ENCODE results near the gene KCNA10.

KCNA10 gene

DNA sequence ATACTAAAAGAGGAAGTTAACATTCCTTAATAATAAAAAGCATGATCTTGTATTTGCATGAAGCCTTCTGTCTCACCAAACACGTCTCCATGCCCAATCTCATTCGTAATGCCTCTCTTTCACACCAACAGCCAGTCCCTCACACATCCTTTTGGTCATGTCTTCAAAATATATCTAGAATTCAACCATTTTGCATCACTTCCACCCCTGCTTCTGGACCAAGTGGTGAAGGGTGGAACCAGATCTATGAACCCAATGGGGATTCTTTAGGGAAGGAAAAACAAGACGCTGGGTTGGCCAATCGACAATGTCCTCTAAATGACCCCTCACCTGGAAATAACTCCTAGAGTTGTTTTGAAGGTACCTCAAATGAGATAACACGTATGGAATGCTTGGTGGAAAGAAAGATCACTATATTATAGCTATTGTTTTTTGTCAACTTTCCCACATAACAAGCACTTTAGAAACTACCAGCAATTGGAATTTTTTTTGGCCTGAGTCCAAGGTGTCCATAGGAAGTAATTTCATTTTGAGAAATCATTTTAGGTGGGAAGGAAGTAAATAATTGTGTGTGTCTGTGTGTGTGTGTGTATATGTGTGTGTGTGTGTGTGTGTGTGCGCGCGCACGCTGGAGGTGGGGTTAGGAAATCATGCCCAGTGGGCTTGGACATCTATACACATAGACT, at the start of gene KCNA10:
TSS of gene KCNA10 (minus strand) at position 51 of the 686 bp plus-strand sequence. CDS start 388 bp downstream, outside the sequence.
- H3K27me3 ChIP-seq (ENCODE audit: control insufficient read depth, insufficient read depth, low read length) = peaks cover 2% of the 10 kb centered on the region
- H3K9me3 ChIP-seq (ENCODE audit: control insufficient read depth, insufficient read depth, low read length) = no peaks in the 10 kb centered on the region
- H3K4me1 ChIP-seq (ENCODE audit: control insufficient read depth, insufficient read depth, low read length) = peaks cover 7% of the 10 kb centered on the region
- H3K9ac ChIP-seq (ENCODE audit: low read depth, low read length) = no peak within 1 kb of the TSS
- H3K36me3 ChIP-seq (ENCODE audit: control insufficient read depth, insufficient read depth, low read length) = no peaks in the 10 kb centered on the region
- no peak within 1 kb of the TSS for H3K4me3 ChIP-seq (ENCODE audit: low read depth, low read length)

DNA sequence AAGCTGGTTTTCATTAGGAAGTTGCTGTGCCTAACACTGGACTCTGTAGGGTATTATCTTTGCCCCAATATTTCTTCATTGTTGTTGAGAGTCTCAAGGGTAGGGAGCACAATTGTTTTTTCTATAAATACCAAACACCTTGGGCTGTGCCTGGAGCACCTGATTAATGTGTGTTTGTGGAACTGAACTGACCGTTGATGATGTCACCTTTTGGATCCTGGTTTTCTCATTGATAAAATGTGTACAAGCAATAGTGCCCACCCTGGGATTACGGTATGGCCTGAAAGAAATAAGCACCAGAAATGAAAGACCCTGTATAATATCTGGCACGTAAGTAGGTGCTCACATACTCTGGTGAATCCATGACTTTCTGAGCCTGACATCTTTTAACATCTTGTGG, 47.9 kb upstream of the KCNA10 start:
- Histone ChIP-seq H3K4me3 (ENCODE audit: low read depth, low read length) (no peak overlapping the region), H3K9me3 (ENCODE audit: control insufficient read depth, insufficient read depth, low read length) (no peaks in the 10 kb centered on the region), H3K36me3 (ENCODE audit: control insufficient read depth, insufficient read depth, low read length) (no peaks in the 10 kb centered on the region), H3K4me1 (ENCODE audit: control insufficient read depth, insufficient read depth, low read length) (peaks cover 3% of the 10 kb centered on the region), H3K27me3 (ENCODE audit: control insufficient read depth, insufficient read depth, low read length) (peaks cover 6% of the 10 kb centered on the region), H3K9ac (ENCODE audit: low read depth, low read length) (no peak overlapping the region)

DNA sequence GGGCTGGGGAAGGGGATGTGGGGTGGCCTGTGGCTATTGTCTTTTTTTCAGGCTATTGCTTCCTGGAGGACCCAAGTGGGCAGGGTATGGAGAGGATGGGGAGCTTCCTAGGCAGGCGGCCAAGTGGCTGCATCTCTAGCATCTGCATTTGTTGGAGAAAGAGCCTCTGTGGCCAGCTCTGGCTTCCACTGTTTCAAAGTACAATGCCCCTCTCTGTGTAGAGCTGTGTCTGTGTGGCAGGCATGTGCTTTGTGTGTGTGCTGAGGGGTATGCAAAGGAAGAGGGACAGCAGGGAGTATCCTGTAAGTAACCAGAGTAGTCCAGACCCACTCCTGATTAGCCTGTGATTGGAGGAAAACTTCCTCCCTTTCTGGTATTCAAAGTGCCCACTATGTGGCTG, 46.6 kb upstream of the KCNA10 start:
- Histone ChIP-seq H3K27me3 (ENCODE audit: control insufficient read depth, insufficient read depth, low read length) (peaks cover 3% of the 10 kb centered on the region), H3K4me3 (ENCODE audit: low read depth, low read length) (no peak overlapping the region), H3K9me3 (ENCODE audit: control insufficient read depth, insufficient read depth, low read length) (no peaks in the 10 kb centered on the region), H3K4me1 (ENCODE audit: control insufficient read depth, insufficient read depth, low read length) (peaks cover 3% of the 10 kb centered on the region), H3K9ac (ENCODE audit: low read depth, low read length) (no peak overlapping the region), H3K36me3 (ENCODE audit: control insufficient read depth, insufficient read depth, low read length) (no peaks in the 10 kb centered on the region)

DNA sequence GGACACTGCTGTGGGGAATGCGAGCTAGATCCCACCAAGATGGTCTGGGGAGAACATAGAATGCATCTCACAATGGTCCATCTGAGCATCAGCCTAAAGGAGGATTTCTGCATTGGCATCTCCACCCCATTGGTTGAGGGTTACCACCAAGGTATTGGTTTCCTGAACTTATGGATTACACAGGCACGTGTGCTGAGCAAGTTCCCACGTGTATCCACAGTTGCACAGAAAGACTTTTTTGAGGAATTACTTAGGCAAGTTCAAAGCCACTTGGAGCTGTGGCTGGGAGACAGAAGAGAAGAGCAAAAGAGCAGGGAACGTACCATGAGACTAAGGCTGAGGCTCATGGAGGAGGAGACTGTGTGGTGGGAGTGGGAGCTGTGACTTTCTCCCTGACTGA, 44.1 kb upstream of the KCNA10 start:
- H3K9ac ChIP-seq (ENCODE audit: low read depth, low read length) = no peak overlapping the region
- H3K27me3 ChIP-seq (ENCODE audit: control insufficient read depth, insufficient read depth, low read length) = peaks cover 14% of the 10 kb centered on the region
- H3K9me3 ChIP-seq (ENCODE audit: control insufficient read depth, insufficient read depth, low read length) = no peaks in the 10 kb centered on the region
- H3K36me3 ChIP-seq (ENCODE audit: control insufficient read depth, insufficient read depth, low read length) = no peaks in the 10 kb centered on the region
- no peak overlapping the region for H3K4me3 ChIP-seq (ENCODE audit: low read depth, low read length)
- H3K4me1 ChIP-seq (ENCODE audit: control insufficient read depth, insufficient read depth, low read length) = no peaks in the 10 kb centered on the region

DNA sequence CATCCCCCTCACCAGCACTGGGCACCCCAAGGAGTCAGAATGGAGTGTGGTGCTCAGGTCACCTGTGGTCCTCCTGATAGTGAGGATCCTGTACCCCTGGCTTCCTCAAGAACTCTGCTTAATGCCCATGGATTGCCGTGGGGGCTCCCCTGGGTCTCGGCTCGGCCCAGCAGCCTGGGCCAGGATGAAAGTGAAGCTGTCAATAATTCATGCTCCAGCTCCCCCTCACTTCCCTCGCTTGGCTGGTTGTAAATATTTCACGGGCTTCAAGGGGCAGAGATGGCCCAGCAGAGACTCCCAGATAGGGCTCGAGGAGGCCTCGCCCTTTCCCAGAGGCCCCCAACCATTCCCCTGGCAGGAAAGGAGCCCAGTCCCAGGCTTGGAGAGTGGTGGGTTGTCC, 42.6 kb upstream of the KCNA10 start:
- Histone ChIP-seq H3K4me1 (ENCODE audit: control insufficient read depth, insufficient read depth, low read length) (no peaks in the 10 kb centered on the region), H3K9ac (ENCODE audit: low read depth, low read length) (no peak overlapping the region), H3K9me3 (ENCODE audit: control insufficient read depth, insufficient read depth, low read length) (no peaks in the 10 kb centered on the region), H3K36me3 (ENCODE audit: control insufficient read depth, insufficient read depth, low read length) (no peaks in the 10 kb centered on the region), H3K4me3 (ENCODE audit: low read depth, low read length) (no peak overlapping the region), H3K27me3 (ENCODE audit: control insufficient read depth, insufficient read depth, low read length) (peaks cover 29% of the 10 kb centered on the region)

DNA sequence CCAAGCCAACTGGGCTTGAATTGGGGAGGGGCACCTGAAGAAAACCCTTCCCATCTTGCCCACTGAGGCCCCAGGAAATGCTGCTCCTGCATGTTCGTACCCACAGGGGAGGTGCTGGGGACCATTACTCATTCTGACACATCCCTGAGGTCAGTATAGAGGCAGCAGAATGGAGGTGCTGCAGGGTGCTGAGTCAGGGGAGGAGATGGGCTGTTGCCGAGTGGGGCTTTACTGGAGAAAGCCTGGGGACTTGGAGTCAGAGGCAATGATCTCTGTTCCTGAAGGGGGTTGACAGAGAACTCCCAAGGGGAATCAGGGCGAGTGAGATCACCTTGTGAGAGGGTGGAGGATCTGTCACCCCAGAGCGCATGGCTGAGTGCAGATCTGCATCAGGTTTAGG, 40.2 kb upstream of the KCNA10 start:
- no peak overlapping the region for H3K9ac ChIP-seq (ENCODE audit: low read depth, low read length)
- H3K4me3 ChIP-seq (ENCODE audit: low read depth, low read length) = no peak overlapping the region
- peaks cover 2% of the 10 kb centered on the region for H3K4me1 ChIP-seq (ENCODE audit: control insufficient read depth, insufficient read depth, low read length)
- no peaks in the 10 kb centered on the region for H3K9me3 ChIP-seq (ENCODE audit: control insufficient read depth, insufficient read depth, low read length)
- H3K27me3 ChIP-seq (ENCODE audit: control insufficient read depth, insufficient read depth, low read length) = peaks cover 49% of the 10 kb centered on the region
- H3K36me3 ChIP-seq (ENCODE audit: control insufficient read depth, insufficient read depth, low read length) = no peaks in the 10 kb centered on the region

DNA sequence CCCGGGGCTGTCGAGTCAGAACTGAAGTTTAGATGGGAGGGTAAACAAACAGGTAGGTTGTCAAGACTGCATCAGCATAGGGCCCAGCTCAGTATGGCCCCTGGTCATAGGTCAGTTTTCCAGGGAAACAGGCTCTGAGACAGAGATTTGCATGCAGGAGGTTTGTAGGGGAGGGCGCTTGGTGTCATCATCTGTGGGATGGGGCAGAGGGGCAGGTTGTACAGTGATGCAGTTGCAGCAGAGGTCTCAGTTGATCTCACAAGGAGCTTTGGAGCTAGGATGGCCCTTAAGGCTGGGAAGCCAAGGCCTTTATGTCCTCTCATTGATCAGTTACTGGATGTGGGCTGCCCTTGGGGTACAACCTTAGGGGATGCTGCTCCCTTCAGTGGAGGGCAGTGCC, 38.5 kb upstream of the KCNA10 start:
- Histone ChIP-seq H3K27me3 (ENCODE audit: control insufficient read depth, insufficient read depth, low read length) (peaks cover 60% of the 10 kb centered on the region), H3K36me3 (ENCODE audit: control insufficient read depth, insufficient read depth, low read length) (no peaks in the 10 kb centered on the region), H3K9ac (ENCODE audit: low read depth, low read length) (no peak overlapping the region), H3K4me1 (ENCODE audit: control insufficient read depth, insufficient read depth, low read length) (peaks cover 2% of the 10 kb centered on the region), H3K9me3 (ENCODE audit: control insufficient read depth, insufficient read depth, low read length) (no peaks in the 10 kb centered on the region), H3K4me3 (ENCODE audit: low read depth, low read length) (no peak overlapping the region)

DNA sequence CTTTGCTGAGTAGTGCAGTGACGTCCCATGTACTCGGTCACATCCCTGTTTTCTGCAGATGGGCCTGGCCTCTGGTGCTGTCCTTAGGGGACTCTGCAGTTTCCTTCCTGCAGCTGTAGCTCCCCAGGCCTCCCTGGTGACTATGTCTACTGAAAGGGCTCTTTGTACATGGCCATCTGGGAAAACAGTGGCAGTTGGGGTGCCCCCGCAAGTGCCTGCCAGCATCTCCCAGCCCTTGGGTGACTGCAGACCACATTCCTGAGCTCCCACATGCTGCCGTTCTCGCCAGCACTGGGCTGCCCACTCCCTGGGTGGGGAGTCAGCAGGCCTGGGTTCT, 37.5 kb upstream of the KCNA10 start:
- Histone ChIP-seq H3K36me3 (ENCODE audit: control insufficient read depth, insufficient read depth, low read length) (no peaks in the 10 kb centered on the region), H3K9ac (ENCODE audit: low read depth, low read length) (no peak overlapping the region), H3K9me3 (ENCODE audit: control insufficient read depth, insufficient read depth, low read length) (no peaks in the 10 kb centered on the region), H3K4me1 (ENCODE audit: control insufficient read depth, insufficient read depth, low read length) (peaks cover 2% of the 10 kb centered on the region), H3K4me3 (ENCODE audit: low read depth, low read length) (no peak overlapping the region), H3K27me3 (ENCODE audit: control insufficient read depth, insufficient read depth, low read length) (peaks cover 64% of the 10 kb centered on the region)

DNA sequence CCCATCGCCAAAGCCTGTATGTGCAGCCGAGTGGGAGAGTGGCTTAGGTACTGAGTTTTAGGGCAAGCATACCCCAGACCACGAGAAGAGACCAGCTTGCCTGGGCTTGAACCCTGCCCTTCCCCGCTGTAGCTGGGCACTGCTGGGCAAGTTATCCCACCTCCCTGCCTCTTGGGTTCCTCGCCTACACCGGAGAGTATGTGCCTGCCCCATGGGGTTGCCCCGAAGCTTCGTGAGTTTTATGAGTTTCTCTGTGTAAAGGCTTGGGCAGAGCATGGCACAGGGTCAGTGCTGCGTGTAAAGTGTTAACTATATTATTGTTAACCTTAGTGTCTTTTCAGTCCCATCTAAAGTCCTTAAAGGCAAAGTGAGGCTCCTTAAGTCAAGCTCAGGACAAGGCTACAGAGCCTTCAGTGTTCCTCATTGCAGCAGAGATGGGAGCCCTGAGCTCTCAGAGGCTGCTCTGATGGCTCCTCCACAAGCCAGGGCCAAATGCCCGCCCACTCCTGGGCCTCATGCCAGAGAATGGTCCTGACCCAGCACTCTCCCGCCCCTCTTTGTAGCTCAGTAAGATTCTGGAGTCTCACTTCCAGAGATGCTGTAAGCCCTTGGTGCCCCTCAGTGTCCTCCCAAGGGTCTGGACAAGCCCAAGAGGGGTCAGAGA, 37.0 kb upstream of the KCNA10 start:
- H3K36me3 ChIP-seq (ENCODE audit: control insufficient read depth, insufficient read depth, low read length) = no peaks in the 10 kb centered on the region
- no peaks in the 10 kb centered on the region for H3K9me3 ChIP-seq (ENCODE audit: control insufficient read depth, insufficient read depth, low read length)
- peaks cover 66% of the 10 kb centered on the region for H3K27me3 ChIP-seq (ENCODE audit: control insufficient read depth, insufficient read depth, low read length)
- peaks cover 2% of the 10 kb centered on the region for H3K4me1 ChIP-seq (ENCODE audit: control insufficient read depth, insufficient read depth, low read length)
- H3K9ac ChIP-seq (ENCODE audit: low read depth, low read length) = no peak overlapping the region
- peak overlapping the region; percentile 36 for H3K4me3 ChIP-seq (ENCODE audit: low read depth, low read length)

DNA sequence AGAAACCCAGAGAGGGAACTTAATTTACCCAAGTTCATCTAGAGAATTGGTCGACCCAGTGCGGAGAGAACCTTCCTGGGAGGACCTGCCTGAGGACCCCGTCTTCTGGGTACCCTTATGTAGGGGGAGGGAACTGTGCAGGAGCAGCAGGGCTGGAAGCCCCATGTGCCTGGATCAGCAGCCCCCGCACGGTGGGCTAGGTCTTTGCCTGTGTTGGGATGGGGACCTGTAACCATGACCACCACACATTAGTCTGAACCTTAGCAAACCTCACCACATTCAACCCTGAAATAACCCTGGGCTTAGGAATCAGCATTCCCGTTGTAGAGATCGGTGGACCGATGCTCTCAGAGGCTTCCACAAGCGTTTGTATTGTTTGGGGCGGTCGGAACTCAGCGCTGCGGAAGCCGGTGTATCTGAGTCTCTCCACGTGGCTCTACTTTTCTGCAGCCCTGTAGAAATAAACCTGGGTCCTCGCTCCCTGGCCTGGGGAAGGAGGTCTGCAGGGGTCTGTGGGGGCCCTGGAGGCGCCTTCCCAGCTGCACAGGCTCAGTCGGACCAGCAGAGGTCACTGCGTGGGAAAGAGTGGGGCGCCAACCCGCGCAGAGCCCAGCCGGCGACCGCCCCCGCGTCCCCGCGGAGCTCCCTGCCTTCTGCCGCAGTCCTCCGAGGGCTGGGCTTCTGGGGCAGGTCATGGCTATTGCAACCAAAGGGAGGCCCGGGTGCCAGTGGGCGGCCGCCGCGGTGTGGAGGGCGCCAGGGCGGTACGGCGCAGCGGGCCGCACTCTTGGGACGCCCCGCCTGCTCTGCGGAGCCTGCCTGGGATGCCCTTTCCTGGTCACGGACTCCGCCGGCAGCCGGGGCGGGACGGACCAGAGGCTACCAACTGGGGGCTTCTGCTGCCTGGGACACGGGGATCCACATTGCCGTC, 36.2 kb upstream of the KCNA10 start:
- no peak overlapping the region for H3K9ac ChIP-seq (ENCODE audit: low read depth, low read length)
- H3K36me3 ChIP-seq (ENCODE audit: control insufficient read depth, insufficient read depth, low read length) = no peaks in the 10 kb centered on the region
- H3K4me1 ChIP-seq (ENCODE audit: control insufficient read depth, insufficient read depth, low read length) = peaks cover 2% of the 10 kb centered on the region
- H3K4me3 ChIP-seq (ENCODE audit: low read depth, low read length) = peak overlapping the region; percentile 36
- H3K9me3 ChIP-seq (ENCODE audit: control insufficient read depth, insufficient read depth, low read length) = no peaks in the 10 kb centered on the region
- peaks cover 63% of the 10 kb centered on the region for H3K27me3 ChIP-seq (ENCODE audit: control insufficient read depth, insufficient read depth, low read length)

DNA sequence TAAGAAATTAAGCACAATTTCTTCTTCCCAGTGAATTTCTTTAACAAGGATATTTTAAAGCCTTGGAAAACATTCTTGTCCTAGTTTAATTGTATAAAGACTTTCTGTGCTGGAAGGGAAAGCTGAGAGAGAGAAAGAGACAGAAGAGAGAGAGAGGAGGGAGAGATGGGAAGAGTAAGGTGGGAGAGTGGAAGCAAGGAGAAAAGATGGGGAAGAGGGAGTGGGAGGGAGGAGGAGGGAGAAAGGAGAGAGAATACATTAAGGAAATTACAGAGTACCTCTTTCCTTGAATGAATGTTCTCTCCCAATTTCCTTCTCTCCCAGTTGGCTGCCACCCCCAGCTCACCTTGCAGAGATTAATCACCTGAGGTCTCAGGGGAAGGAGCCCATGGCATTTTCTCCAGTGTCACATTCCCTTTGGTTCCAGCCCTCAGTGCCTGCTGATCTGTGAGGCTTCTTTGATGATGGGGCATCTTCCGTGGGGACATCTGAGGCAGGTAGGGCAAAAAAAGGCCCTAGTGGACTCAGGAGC, 32.4 kb upstream of the KCNA10 start:
- Histone ChIP-seq H3K9me3 (ENCODE audit: control insufficient read depth, insufficient read depth, low read length) (no peaks in the 10 kb centered on the region), H3K4me3 (ENCODE audit: low read depth, low read length) (no peak overlapping the region), H3K36me3 (ENCODE audit: control insufficient read depth, insufficient read depth, low read length) (no peaks in the 10 kb centered on the region), H3K9ac (ENCODE audit: low read depth, low read length) (no peak overlapping the region), H3K4me1 (ENCODE audit: control insufficient read depth, insufficient read depth, low read length) (peaks cover 2% of the 10 kb centered on the region), H3K27me3 (ENCODE audit: control insufficient read depth, insufficient read depth, low read length) (peaks cover 39% of the 10 kb centered on the region)
